Measurements from ENCODE around the gene ATP8A2. TPM values are rescaled to one million over a fixed set of nuclear protein-coding genes. Genes with fewer than 3 reads are reported as not detected.

ATP8A2 gene
- total RNA-seq, 1 experiment from 2014 or later, result not detected

DNA sequence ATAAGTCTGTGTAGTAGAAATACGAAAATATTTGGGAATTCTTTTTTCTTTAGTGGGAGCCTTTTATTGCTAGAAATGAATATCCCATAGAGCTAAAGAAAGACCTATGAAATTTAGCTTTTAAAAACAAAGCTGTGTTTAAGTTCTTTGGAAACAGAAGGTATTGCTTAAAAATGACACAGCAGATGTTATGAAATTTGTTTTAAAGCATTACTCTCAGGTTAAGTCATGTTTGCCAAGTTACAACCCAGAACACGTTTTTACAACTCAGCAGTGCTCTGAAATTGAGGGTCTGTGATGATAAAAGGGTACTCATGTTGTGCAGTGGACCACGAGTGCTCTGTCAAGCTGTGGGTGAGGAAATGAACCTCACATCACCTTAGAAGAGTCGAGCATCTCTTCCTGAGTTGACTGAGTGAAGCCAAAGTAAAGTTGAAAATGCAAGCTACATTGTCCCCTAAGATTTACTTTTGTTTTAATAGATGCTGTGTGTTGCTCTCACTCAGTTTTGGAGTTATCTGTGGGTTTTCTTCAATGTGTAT lies 519.0 kb downstream of the ATP8A2 start:
- BruUV-seq (replicated peaks), result no TSS peak
- CTCF ChIA-PET, result no interaction called here
- H3K4me3 ChIP-seq, result no peak overlapping the region
- H3K9me2 ChIP-seq (ENCODE audit: insufficient read depth), result no peaks in the 10 kb centered on the region
- no peak for DNase-seq
- peaks cover 49% of the 10 kb centered on the region for H3K27me3 ChIP-seq (ENCODE audit: insufficient read depth, low read depth)
- intact Hi-C loops (cut with micrococcal nuclease; ENCODE audit: unreplicated experiment), result no loop called here
- no peaks in the 10 kb centered on the region for H4K20me1 ChIP-seq (ENCODE audit: insufficient read depth)
- no peaks in the 10 kb centered on the region for H3K79me2 ChIP-seq (ENCODE audit: low read depth)
- H3F3A ChIP-seq (ENCODE audit: insufficient read depth, low read depth), result no peaks in the 10 kb centered on the region
- no peaks in the 10 kb centered on the region for H3K4me1 ChIP-seq (replicated peaks; ENCODE audit: insufficient read depth)
- H2AFZ ChIP-seq, result no peak overlapping the region
- H3K9me3 ChIP-seq (ENCODE audit: insufficient read depth, low read depth), result no peaks in the 10 kb centered on the region
- TF ChIP-seq CTCF (conservative IDR thresholded peaks at IDR 0.05) (no peak), EZH2 (IDR thresholded peaks at IDR 0.05; ENCODE audit: low read depth) (no peak)
- POLR2A ChIA-PET (ENCODE audit: unreplicated experiment), result no interaction called here
- H3K4me2 ChIP-seq, result no peak overlapping the region
- H3K27ac ChIP-seq, result no peak overlapping the region
- H3K36me3 ChIP-seq (ENCODE audit: low read depth), result no peaks in the 10 kb centered on the region

GRCh38 chr13:25898991-25899390 lies 527.2 kb downstream of the ATP8A2 start:
- Histone ChIP-seq H3K27ac (no peak overlapping the region), H3K4me2 (no peak overlapping the region), H3K4me1 (replicated peaks; ENCODE audit: insufficient read depth) (no peaks in the 10 kb centered on the region), H4K20me1 (ENCODE audit: insufficient read depth) (no peaks in the 10 kb centered on the region), H3K9me3 (ENCODE audit: insufficient read depth, low read depth) (peaks cover 3% of the 10 kb centered on the region; the same call in 1 of the 2 replicates), H3F3A (ENCODE audit: insufficient read depth, low read depth) (no peaks in the 10 kb centered on the region), H3K36me3 (ENCODE audit: low read depth) (no peaks in the 10 kb centered on the region), H2AFZ (no peak overlapping the region), H3K79me2 (ENCODE audit: low read depth) (no peaks in the 10 kb centered on the region), H3K4me3 (no peak overlapping the region), H3K27me3 (ENCODE audit: insufficient read depth, low read depth) (peaks cover 58% of the 10 kb centered on the region), H3K9me2 (ENCODE audit: insufficient read depth) (no peaks in the 10 kb centered on the region)
- CTCF ChIA-PET, result no interaction called here
- no peak for DNase-seq
- intact Hi-C loops (cut with micrococcal nuclease; ENCODE audit: unreplicated experiment), result no loop called here
- POLR2A ChIA-PET (ENCODE audit: unreplicated experiment), result no interaction called here
- no TSS peak for BruUV-seq (replicated peaks)
- TF ChIP-seq EZH2 (IDR thresholded peaks at IDR 0.05; ENCODE audit: low read depth), result no peak
- no peak for TF ChIP-seq CTCF (conservative IDR thresholded peaks at IDR 0.05)

DNA sequence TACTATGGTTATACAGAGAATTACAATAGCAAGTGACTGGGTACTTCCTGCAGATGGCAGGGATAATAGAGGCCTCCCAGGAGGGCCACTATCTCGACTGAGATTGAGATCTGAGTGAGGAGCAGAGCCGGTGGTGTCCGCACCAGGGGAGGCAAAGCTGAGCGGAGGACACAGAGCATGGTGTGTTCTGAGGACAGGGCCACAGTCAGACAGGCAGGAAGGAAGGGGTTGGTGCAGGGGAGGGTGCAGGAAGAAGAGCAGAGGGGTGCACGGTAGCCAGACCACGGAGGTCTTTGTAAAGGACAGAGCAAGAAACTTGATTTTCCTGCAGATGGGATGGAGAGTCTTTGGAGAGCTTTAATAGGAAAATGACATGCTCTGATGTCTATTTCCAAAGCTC lies 527.7 kb downstream of the ATP8A2 start:
- CTCF ChIA-PET, result interaction anchor here (0.5 kb wide), 1 partner anchor 1498 kb away, joined by 3 read pairs; no protein-coding TSS in a partner anchor
- POLR2A ChIA-PET (ENCODE audit: unreplicated experiment), result no interaction called here

More for the DNA sequence above, 527.7 kb downstream of the ATP8A2 start:
- TF ChIP-seq CTCF (conservative IDR thresholded peaks at IDR 0.05), result no peak
- TF ChIP-seq EZH2 (IDR thresholded peaks at IDR 0.05; ENCODE audit: low read depth), result no peak
- H3K9me2 ChIP-seq (ENCODE audit: insufficient read depth), result no peaks in the 10 kb centered on the region
- no peak overlapping the region for H3K4me3 ChIP-seq
- no peak overlapping the region for H3K27ac ChIP-seq
- no peak for DNase-seq
- no peaks in the 10 kb centered on the region for H3K79me2 ChIP-seq (ENCODE audit: low read depth)
- intact Hi-C loops (cut with micrococcal nuclease; ENCODE audit: unreplicated experiment), result no loop called here
- H2AFZ ChIP-seq, result no peak overlapping the region
- no peaks in the 10 kb centered on the region for H3K36me3 ChIP-seq (ENCODE audit: low read depth)
- peaks cover 3% of the 10 kb centered on the region; the same call in 1 of the 2 replicates for H3K9me3 ChIP-seq (ENCODE audit: insufficient read depth, low read depth)
- H4K20me1 ChIP-seq (ENCODE audit: insufficient read depth), result no peaks in the 10 kb centered on the region
- H3K4me2 ChIP-seq, result no peak overlapping the region
- no TSS peak for BruUV-seq (replicated peaks)
- peaks cover 63% of the 10 kb centered on the region for H3K27me3 ChIP-seq (ENCODE audit: insufficient read depth, low read depth)
- H3K4me1 ChIP-seq (replicated peaks; ENCODE audit: insufficient read depth), result no peaks in the 10 kb centered on the region
- no peaks in the 10 kb centered on the region for H3F3A ChIP-seq (ENCODE audit: insufficient read depth, low read depth)
